IMR-90 (cell line): ENCODE results near the gene SURF1.

Experiments
- BHLHE40 ChIP-seq: fragments of 150-350 bp; IDR thresholded peaks from 2 replicates; pipeline ENCODE4 v1.6.1; 2016; ENCODE audit warnings: mild to moderate bottlenecking, low read depth, low read length
- CHD1 ChIP-seq: IDR thresholded peaks from 2 replicates; pipeline ENCODE4 v1.6.1; 2012; ENCODE audit warnings: low read depth, low read length, improper control_type of control experiment
- CTCF ChIP-seq: conservative IDR thresholded peaks from 2 replicates; pipeline ENCODE4 v1.5.1; 2012; ENCODE audit warnings: mild to moderate bottlenecking, low read depth, low read length, improper control_type of control experiment
- FOS ChIP-seq: fragments of 150-350 bp; IDR thresholded peaks from 2 replicates; pipeline ENCODE4 v1.6.1; 2016; ENCODE audit warnings: low read depth, low read length
- MXI1 ChIP-seq: IDR thresholded peaks from 2 replicates; pipeline ENCODE4 v1.6.1; 2012; ENCODE audit warnings: low read depth, mild to moderate bottlenecking, low read length, moderate library complexity, borderline replicate concordance
- NFE2L2 ChIP-seq: fragments of 150-350 bp; IDR thresholded peaks from 2 replicates; pipeline ENCODE4 v1.6.1; 2016; ENCODE audit warnings: low read depth, mild to moderate bottlenecking, low read length
- POLR2A ChIP-seq: IDR thresholded peaks from 2 replicates; pipeline ENCODE4 v1.6.1; 2012; ENCODE audit warnings: mild to moderate bottlenecking, low read depth, low read length
- RFX5 ChIP-seq: IDR thresholded peaks from 2 replicates; pipeline ENCODE4 v1.8.0; 2012; ENCODE audit warnings: low read depth, mild to moderate bottlenecking, low read length, moderate library complexity
- USF2 ChIP-seq: fragments of 150-350 bp; IDR thresholded peaks from 2 replicates; pipeline ENCODE4 v1.6.1; 2017; ENCODE audit warnings: mild to moderate bottlenecking, antibody characterized with exemption, low read length, low read depth

GRCh38 chr9:133351908-133352634, 4.2 kb downstream of the SURF1 start:
- TF ChIP-seq CTCF (peak; percentile 59), CHD1 (no peak), BHLHE40 (no peak), POLR2A (no peak; the same call in 1 of the 2 replicates), FOS (no peak), NFE2L2 (no peak), USF2 (no peak), MXI1 (no peak), RFX5 (no peak)
